ENCODE data around the gene GLRX5.

GRCh38 chr14:95503365-95504134 is 31.3 kb upstream of the GLRX5 start:
- TF ChIP-seq CTCF (IDR thresholded peaks at IDR 0.05), result no peak
- TF ChIP-seq JUN (IDR thresholded peaks at IDR 0.05), result no peak
- no peak for TF ChIP-seq HMGXB4 (CRISPR knock-in tag; IDR thresholded peaks at IDR 0.05; ENCODE audit: borderline replicate concordance)
- no peak for TF ChIP-seq REST (IDR thresholded peaks at IDR 0.05)
- TF ChIP-seq MAX (IDR thresholded peaks at IDR 0.05), result no peak
- no peak for TF ChIP-seq CHD2 (IDR thresholded peaks at IDR 0.05; ENCODE audit: low read length, partially characterized antibody)
- no peak for TF ChIP-seq RNF2 (IDR thresholded peaks at IDR 0.05; ENCODE audit: borderline replicate concordance, low read depth)
- TF ChIP-seq MAFK (IDR thresholded peaks at IDR 0.05; ENCODE audit: partially characterized antibody), result no peak
- no peak for TF ChIP-seq TP53 (CRISPR knock-in tag; IDR thresholded peaks at IDR 0.05)
- no peak for TF ChIP-seq EP300 (IDR thresholded peaks at IDR 0.05)
- TF ChIP-seq PBX3 (IDR thresholded peaks at IDR 0.05), result no peak
